ENCODE data around the gene LRRC32. TPM values are rescaled to one million over a fixed set of nuclear protein-coding genes. Genes with fewer than 3 reads are reported as not detected.

Gene LRRC32
- total and polyA plus RNA-seq, 10 of the 15 experiments (the other 5 are each of a cell fraction or from before 2014, with no cell fraction given): 0.56 to 20.8 (median 7.4) TPM

DNA sequence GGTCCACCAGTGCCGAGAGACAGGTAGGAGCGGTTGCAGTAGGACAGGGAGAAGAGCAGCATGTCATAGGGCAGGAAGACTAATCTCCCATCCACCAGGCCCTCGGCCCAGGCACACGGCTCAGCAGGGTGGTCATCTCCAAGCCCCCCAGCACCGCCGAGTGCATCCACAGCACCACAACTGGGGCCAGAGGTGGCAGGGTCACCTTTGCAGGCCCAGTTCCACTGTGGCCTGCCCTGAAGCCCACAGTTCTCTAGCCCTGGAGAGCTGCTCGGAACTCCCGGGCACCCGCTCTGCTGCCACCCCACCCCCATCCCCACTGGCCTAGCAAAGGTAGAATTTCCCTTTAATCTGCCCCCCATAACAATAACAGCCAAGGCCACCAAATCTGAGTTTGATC, 49.1 kb upstream of the LRRC32 start (continued):
- TF ChIP-seq MEF2B (IDR thresholded peaks at IDR 0.05; ENCODE audit: partially characterized antibody, poor library complexity, severe bottlenecking) (no peak), BRCA1 (IDR thresholded peaks at IDR 0.05; ENCODE audit: low read depth, low read length) (no peak), ZBED1 (IDR thresholded peaks at IDR 0.05; ENCODE audit: borderline replicate concordance) (no peak), POU2F2 (IDR thresholded peaks at IDR 0.05; ENCODE audit: borderline replicate concordance, low read depth, low read length) (no peak), IKZF1 (conservative IDR thresholded peaks at IDR 0.05) (no peak), EED (IDR thresholded peaks at IDR 0.05; ENCODE audit: low read depth) (no peak), CHD4 (IDR thresholded peaks at IDR 0.05) (no peak)
- TF ChIP-seq, protein P1, sequence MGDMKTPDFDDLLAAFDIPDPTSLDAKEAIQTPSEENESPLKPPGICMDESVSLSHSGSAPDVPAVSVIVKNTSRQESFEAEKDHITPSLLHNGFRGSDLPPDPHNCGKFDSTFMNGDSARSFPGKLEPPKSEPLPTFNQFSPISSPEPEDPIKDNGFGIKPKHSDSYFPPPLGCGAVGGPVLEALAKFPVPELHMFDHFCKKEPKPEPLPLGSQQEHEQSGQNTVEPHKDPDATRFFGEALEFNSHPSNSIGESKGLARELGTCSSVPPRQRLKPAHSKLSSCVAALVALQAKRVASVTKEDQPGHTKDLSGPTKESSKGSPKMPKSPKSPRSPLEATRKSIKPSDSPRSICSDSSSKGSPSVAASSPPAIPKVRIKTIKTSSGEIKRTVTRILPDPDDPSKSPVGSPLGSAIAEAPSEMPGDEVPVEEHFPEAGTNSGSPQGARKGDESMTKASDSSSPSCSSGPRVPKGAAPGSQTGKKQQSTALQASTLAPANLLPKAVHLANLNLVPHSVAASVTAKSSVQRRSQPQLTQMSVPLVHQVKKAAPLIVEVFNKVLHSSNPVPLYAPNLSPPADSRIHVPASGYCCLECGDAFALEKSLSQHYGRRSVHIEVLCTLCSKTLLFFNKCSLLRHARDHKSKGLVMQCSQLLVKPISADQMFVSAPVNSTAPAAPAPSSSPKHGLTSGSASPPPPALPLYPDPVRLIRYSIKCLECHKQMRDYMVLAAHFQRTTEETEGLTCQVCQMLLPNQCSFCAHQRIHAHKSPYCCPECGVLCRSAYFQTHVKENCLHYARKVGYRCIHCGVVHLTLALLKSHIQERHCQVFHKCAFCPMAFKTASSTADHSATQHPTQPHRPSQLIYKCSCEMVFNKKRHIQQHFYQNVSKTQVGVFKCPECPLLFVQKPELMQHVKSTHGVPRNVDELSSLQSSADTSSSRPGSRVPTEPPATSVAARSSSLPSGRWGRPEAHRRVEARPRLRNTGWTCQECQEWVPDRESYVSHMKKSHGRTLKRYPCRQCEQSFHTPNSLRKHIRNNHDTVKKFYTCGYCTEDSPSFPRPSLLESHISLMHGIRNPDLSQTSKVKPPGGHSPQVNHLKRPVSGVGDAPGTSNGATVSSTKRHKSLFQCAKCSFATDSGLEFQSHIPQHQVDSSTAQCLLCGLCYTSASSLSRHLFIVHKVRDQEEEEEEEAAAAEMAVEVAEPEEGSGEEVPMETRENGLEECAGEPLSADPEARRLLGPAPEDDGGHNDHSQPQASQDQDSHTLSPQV (IDR thresholded peaks at IDR 0.05): no peak
- TF ChIP-seq, protein P2, sequence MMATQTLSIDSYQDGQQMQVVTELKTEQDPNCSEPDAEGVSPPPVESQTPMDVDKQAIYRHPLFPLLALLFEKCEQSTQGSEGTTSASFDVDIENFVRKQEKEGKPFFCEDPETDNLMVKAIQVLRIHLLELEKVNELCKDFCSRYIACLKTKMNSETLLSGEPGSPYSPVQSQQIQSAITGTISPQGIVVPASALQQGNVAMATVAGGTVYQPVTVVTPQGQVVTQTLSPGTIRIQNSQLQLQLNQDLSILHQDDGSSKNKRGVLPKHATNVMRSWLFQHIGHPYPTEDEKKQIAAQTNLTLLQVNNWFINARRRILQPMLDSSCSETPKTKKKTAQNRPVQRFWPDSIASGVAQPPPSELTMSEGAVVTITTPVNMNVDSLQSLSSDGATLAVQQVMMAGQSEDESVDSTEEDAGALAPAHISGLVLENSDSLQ (IDR thresholded peaks at IDR 0.05): no peak
- TF ChIP-seq, protein P3, sequence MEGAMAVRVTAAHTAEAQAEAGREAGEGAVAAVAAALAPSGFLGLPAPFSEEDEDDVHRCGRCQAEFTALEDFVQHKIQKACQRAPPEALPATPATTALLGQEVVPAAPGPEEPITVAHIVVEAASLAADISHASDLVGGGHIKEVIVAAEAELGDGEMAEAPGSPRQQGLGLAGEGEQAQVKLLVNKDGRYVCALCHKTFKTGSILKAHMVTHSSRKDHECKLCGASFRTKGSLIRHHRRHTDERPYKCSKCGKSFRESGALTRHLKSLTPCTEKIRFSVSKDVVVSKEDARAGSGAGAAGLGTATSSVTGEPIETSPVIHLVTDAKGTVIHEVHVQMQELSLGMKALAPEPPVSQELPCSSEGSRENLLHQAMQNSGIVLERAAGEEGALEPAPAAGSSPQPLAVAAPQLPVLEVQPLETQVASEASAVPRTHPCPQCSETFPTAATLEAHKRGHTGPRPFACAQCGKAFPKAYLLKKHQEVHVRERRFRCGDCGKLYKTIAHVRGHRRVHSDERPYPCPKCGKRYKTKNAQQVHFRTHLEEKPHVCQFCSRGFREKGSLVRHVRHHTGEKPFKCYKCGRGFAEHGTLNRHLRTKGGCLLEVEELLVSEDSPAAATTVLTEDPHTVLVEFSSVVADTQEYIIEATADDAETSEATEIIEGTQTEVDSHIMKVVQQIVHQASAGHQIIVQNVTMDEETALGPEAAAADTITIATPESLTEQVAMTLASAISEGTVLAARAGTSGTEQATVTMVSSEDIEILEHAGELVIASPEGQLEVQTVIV (IDR thresholded peaks at IDR 0.05; ENCODE audit: borderline replicate concordance, partially characterized antibody): no peak
